ENCODE measurements around the gene POLR2I.
"Not testable (repeated sequence)": the region's sequence is repeated elsewhere in the genome, so short reads cannot be mapped to it uniquely, and the experiment has no call there.

DNA sequence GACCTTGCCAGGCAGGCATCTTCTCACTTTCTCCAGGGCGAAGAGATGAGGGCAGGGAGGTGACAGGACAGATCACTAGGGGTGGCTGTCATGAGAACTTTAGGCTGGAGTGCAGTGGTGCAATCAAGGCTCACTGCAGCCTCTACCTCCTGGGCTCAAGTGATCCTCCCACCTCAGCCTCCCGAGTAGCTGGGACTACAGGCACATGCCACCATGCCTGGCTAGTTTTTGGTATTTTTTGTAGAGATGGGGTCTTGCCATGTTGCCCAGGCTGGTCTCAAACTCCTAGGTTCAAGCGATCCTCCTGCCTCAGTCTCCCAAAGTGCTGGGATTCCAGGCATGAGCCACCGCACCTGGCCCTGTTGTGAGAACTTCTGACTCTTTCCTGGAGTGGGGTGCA, 20.2 kb upstream of the POLR2I start:
- not testable (repeated sequence) for TF ChIP-seq CTCF (conservative IDR thresholded peaks at IDR 0.05; ENCODE audit: low read depth, low read length); EZH2 (IDR thresholded peaks at IDR 0.05; ENCODE audit: borderline replicate concordance, low read depth, low read length, poor library complexity, severe bottlenecking)
